Measurements from ENCODE around the gene AMH.
A peak's percentile ranks its signal among the peaks of the same experiment; 100 is the strongest.

The AMH gene

DNA sequence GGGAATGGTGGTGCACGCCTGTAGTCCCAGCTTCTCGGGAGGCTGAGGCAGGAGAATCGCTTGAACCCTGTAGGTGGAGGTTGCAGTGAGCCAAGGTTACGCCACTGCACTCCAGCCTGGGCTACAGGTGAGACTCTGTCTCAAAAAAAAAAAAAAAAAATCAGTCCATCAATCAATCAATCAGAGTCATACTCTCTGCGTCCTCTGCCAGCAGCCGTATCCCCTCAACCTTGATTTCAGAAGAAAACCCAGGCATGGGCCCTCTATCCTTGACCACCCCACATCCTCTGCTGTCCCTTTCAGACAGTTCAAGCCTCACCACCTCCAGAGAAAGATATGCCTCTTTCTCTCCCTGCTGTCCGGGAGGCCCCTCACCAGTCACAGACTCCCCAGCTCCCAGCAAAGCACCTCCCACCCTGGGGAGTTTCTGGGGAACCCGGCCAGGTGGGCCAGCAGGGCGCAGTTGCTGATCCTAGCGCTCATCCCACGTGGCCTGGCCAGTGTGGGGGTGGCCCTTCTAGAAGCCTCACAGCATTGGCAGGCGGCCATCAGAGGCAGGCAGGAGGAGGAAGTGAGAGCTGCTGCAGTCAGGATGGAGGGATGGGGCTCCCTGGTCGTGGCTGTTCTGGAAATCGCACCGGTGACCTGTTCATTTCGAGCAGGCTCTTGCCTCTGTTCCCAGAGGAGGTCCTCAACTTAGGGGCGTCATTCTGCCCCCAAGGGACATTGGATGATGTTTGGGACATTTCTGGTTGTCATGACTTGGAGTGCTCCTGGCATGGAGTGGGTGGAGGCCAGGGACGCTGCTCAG lies 17.3 kb downstream of the AMH start:
- Histone ChIP-seq H2AFZ (ENCODE audit: low read depth, low read length) (peak overlapping the region; percentile 49), H3K4ac (ENCODE audit: low read depth in 1 of 2, low read length in 2 of 2) (peak overlapping the region; percentile 40 to 61), H3K36me3 (ENCODE audit: control insufficient read depth in 1 of 2, insufficient read depth in 2 of 2, low read depth in 1 of 2, low read length in 2 of 2) (peaks cover 0 to 6% of the 10 kb centered on the region in 2 experiments), H2BK5ac (ENCODE audit: low read depth, low read length, poor library complexity, severe bottlenecking) (no peak overlapping the region), H3K14ac (ENCODE audit: low read length in 2 of 2) (no peak overlapping the region), H2BK120ac (ENCODE audit: low read depth, low read length) (no peak overlapping the region), H3K9ac (ENCODE audit: low read length) (peak overlapping the region; percentile 57), H3K23ac (ENCODE audit: low read length in 2 of 2) (no peak overlapping the region), H3K4me2 (ENCODE audit: low read length, poor library complexity, severe bottlenecking) (no peak overlapping the region), H3K27me3 (ENCODE audit: control insufficient read depth in 1 of 2, insufficient read depth in 1 of 2, low read length in 2 of 2) (no peaks in the 10 kb centered on the region), H3K79me1 (replicated peaks; ENCODE audit: low read length, poor library complexity, severe bottlenecking) (peaks cover 5% of the 10 kb centered on the region), H3K9me3 (ENCODE audit: control insufficient read depth, low read length) (no peaks in the 10 kb centered on the region), H3K18ac (ENCODE audit: low read depth in 1 of 2, low read length in 2 of 2) (peak overlapping the region in 1 of 2 experiments; percentile 28), H2BK15ac (ENCODE audit: low read depth, poor library complexity, severe bottlenecking) (no peak overlapping the region), H2BK12ac (ENCODE audit: low read length in 2 of 2) (peak overlapping the region in 1 of 2 experiments; percentile 1), H2AK5ac (ENCODE audit: low read length, severe bottlenecking) (peak overlapping the region; percentile 26), H3K27ac (ENCODE audit: low read length, poor library complexity, severe bottlenecking) (no peak overlapping the region), H4K8ac (ENCODE audit: low read length) (peak overlapping the region; percentile 93), H4K91ac (ENCODE audit: low read length) (peak overlapping the region; percentile 74), H3K4me3 (ENCODE audit: insufficient read depth in 1 of 2, low read depth in 1 of 2, low read length in 2 of 2) (peak overlapping the region in 1 of 2 experiments; percentile 40), H3K4me1 (ENCODE audit: control insufficient read depth, insufficient read depth, low read depth, low read length) (peaks cover 15% of the 10 kb centered on the region)
- peak; percentile 52 for DNase-seq
- WGBS, result 78% methylated on average over 17 of the region's 18 CpGs

DNA sequence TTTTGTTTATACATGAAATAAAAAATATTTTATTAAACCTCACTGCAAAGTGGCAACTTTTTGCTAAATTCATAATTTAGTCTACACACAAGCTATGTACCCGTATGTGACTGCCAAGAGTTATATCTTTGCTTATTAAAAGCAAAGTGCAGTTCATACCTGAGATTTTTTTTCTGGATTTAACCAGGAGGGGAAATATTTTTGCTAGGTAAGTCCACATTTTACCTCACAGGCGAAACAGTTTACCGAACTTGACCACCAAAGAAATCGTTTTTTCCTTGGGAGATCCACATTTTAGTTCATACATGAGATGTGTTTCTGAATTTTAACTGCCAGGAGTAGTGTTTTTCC lies 19.3 kb downstream of the AMH start:
- Histone ChIP-seq H3K27ac (ENCODE audit: low read length, poor library complexity, severe bottlenecking) (no peak overlapping the region), H2BK12ac (ENCODE audit: low read length in 2 of 2) (no peak overlapping the region), H4K91ac (ENCODE audit: low read length) (no peak overlapping the region), H2AK5ac (ENCODE audit: low read length, severe bottlenecking) (no peak overlapping the region), H2AFZ (ENCODE audit: low read depth, low read length) (no peak overlapping the region), H2BK15ac (ENCODE audit: low read depth, poor library complexity, severe bottlenecking) (no peak overlapping the region), H3K27me3 (ENCODE audit: control insufficient read depth in 1 of 2, insufficient read depth in 1 of 2, low read length in 2 of 2) (no peaks in the 10 kb centered on the region), H3K9me3 (ENCODE audit: control insufficient read depth, low read length) (no peaks in the 10 kb centered on the region), H3K14ac (ENCODE audit: low read length in 2 of 2) (no peak overlapping the region), H3K4me1 (ENCODE audit: control insufficient read depth, insufficient read depth, low read depth, low read length) (peaks cover 31% of the 10 kb centered on the region), H4K8ac (ENCODE audit: low read length) (no peak overlapping the region), H3K36me3 (ENCODE audit: control insufficient read depth in 1 of 2, insufficient read depth in 2 of 2, low read depth in 1 of 2, low read length in 2 of 2) (peaks cover 17 to 24% of the 10 kb centered on the region in 2 experiments), H3K4me3 (ENCODE audit: insufficient read depth in 1 of 2, low read depth in 1 of 2, low read length in 2 of 2) (peak overlapping the region in 1 of 2 experiments; percentile 80), H3K4ac (ENCODE audit: low read depth in 1 of 2, low read length in 2 of 2) (no peak overlapping the region), H2BK5ac (ENCODE audit: low read depth, low read length, poor library complexity, severe bottlenecking) (no peak overlapping the region), H3K79me1 (replicated peaks; ENCODE audit: low read length, poor library complexity, severe bottlenecking) (peaks cover 5% of the 10 kb centered on the region), H3K4me2 (ENCODE audit: low read length, poor library complexity, severe bottlenecking) (no peak overlapping the region), H3K23ac (ENCODE audit: low read length in 2 of 2) (no peak overlapping the region), H3K18ac (ENCODE audit: low read depth in 1 of 2, low read length in 2 of 2) (no peak overlapping the region), H2BK120ac (ENCODE audit: low read depth, low read length) (no peak overlapping the region), H3K9ac (ENCODE audit: low read length) (peak overlapping the region; percentile 80)
- 100% methylated on average over 3 of the region's 4 CpGs for WGBS
- DNase-seq, result no peak

DNA sequence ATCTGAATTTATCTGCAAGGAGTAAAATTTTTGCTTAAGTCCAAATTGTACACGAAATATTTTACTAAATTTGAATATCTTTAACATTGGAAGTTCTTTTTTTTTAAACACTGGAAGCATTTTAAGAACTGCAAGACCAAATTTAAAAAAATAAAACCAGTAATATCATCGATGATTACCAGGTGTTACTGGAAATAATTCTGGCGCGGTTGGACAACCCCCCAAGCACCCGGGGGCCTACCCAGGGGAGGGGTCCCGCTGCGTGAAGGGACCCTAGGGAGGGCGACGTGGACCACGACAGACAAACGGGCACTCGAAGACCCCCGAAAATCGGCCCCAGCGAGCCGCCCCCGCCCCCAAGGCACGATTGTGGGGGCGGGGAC lies 19.7 kb downstream of the AMH start:
- Histone ChIP-seq H3K18ac (ENCODE audit: low read depth in 1 of 2, low read length in 2 of 2) (peak overlapping the region; percentile 14 to 88), H3K27ac (ENCODE audit: low read length, poor library complexity, severe bottlenecking) (peak overlapping the region; percentile 51), H2AFZ (ENCODE audit: low read depth, low read length) (no peak overlapping the region), H2AK5ac (ENCODE audit: low read length, severe bottlenecking) (no peak overlapping the region), H3K4me1 (ENCODE audit: control insufficient read depth, insufficient read depth, low read depth, low read length) (peaks cover 34% of the 10 kb centered on the region), H4K8ac (ENCODE audit: low read length) (peak overlapping the region; percentile 70), H3K27me3 (ENCODE audit: control insufficient read depth in 1 of 2, insufficient read depth in 1 of 2, low read length in 2 of 2) (no peaks in the 10 kb centered on the region), H3K4ac (ENCODE audit: low read depth in 1 of 2, low read length in 2 of 2) (peak overlapping the region; percentile 46 to 97), H3K36me3 (ENCODE audit: control insufficient read depth in 1 of 2, insufficient read depth in 2 of 2, low read depth in 1 of 2, low read length in 2 of 2) (peaks cover 18 to 28% of the 10 kb centered on the region in 2 experiments), H3K9ac (ENCODE audit: low read length) (peak overlapping the region; percentile 80), H2BK15ac (ENCODE audit: low read depth, poor library complexity, severe bottlenecking) (no peak overlapping the region), H3K14ac (ENCODE audit: low read length in 2 of 2) (no peak overlapping the region), H2BK5ac (ENCODE audit: low read depth, low read length, poor library complexity, severe bottlenecking) (no peak overlapping the region), H3K23ac (ENCODE audit: low read length in 2 of 2) (no peak overlapping the region), H3K79me1 (replicated peaks; ENCODE audit: low read length, poor library complexity, severe bottlenecking) (peaks cover 5% of the 10 kb centered on the region), H3K4me2 (ENCODE audit: low read length, poor library complexity, severe bottlenecking) (peak overlapping the region; percentile 72), H4K91ac (ENCODE audit: low read length) (no peak overlapping the region), H3K4me3 (ENCODE audit: insufficient read depth in 1 of 2, low read depth in 1 of 2, low read length in 2 of 2) (peak overlapping the region; percentile 80 to 85), H2BK120ac (ENCODE audit: low read depth, low read length) (peak overlapping the region; percentile 77), H2BK12ac (ENCODE audit: low read length in 2 of 2) (no peak overlapping the region), H3K9me3 (ENCODE audit: control insufficient read depth, low read length) (no peaks in the 10 kb centered on the region)
- WGBS, result 8% methylated on average over 13 of the region's 19 CpGs
- no peak for DNase-seq

DNA sequence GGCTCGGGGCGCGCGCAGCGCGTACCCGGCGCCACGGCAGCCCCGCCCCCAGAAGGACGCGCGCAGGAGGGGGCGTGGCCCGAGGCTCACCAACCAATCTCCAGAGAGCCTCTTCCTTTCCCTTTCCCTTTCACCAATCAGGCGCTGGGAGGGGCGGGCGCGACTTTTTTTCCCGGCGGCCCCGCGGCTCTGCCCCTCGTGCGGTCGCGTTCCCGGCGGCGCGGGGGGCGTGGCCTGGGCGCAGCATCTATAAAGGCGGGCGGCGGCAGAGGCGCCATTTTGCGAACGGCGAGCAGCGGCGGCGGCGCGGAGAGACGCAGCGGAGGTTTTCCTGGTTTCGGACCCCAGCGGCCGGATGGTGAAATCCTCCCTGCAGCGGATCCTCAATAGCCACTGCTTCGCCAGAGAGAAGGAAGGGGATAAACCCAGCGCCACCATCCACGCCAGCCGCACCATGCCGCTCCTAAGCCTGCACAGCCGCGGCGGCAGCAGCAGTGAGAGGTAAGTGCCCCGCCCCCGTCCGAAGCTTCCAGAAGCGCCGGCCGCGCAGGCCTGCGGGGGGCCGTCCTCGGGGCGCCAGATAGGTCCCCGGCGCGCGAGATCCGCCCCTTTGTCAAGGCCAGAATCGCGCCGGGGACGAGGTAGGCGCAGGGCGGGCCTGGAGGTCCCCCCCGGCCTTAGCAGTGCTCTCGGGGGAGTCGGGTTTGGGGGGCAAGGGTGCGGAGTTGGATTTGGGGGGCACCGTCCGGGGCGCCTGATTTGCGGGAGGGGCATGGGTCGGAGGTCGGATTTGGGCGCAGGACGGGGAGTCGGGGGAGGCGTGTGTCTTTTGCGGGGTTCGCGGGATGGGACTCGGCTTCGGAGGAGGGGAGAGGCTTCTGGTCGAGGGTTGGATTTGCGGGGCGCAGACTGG lies 20.4 kb downstream of the AMH start:
- peak; percentile 96 for DNase-seq
- Histone ChIP-seq H3K4me2 (ENCODE audit: low read length, poor library complexity, severe bottlenecking) (peak overlapping the region; percentile 63), H3K4me1 (ENCODE audit: control insufficient read depth, insufficient read depth, low read depth, low read length) (peaks cover 40% of the 10 kb centered on the region), H4K8ac (ENCODE audit: low read length) (no peak overlapping the region), H2BK15ac (ENCODE audit: low read depth, poor library complexity, severe bottlenecking) (no peak overlapping the region), H2AK5ac (ENCODE audit: low read length, severe bottlenecking) (no peak overlapping the region), H4K91ac (ENCODE audit: low read length) (peak overlapping the region; percentile 70), H2BK12ac (ENCODE audit: low read length in 2 of 2) (peak overlapping the region in 1 of 2 experiments; percentile 68), H3K36me3 (ENCODE audit: control insufficient read depth in 1 of 2, insufficient read depth in 2 of 2, low read depth in 1 of 2, low read length in 2 of 2) (peaks cover 24 to 35% of the 10 kb centered on the region in 2 experiments), H3K18ac (ENCODE audit: low read depth in 1 of 2, low read length in 2 of 2) (peak overlapping the region; percentile 85 to 94), H3K27me3 (ENCODE audit: control insufficient read depth in 1 of 2, insufficient read depth in 1 of 2, low read length in 2 of 2) (no peaks in the 10 kb centered on the region), H3K9ac (ENCODE audit: low read length) (peak overlapping the region; percentile 96), H2AFZ (ENCODE audit: low read depth, low read length) (no peak overlapping the region), H3K23ac (ENCODE audit: low read length in 2 of 2) (peak overlapping the region in 1 of 2 experiments; percentile 100), H3K79me1 (replicated peaks; ENCODE audit: low read length, poor library complexity, severe bottlenecking) (peaks cover 5% of the 10 kb centered on the region), H3K4me3 (ENCODE audit: insufficient read depth in 1 of 2, low read depth in 1 of 2, low read length in 2 of 2) (peak overlapping the region; percentile 92 to 95), H3K4ac (ENCODE audit: low read depth in 1 of 2, low read length in 2 of 2) (peak overlapping the region; percentile 35 to 92), H3K14ac (ENCODE audit: low read length in 2 of 2) (peak overlapping the region; percentile 97), H3K27ac (ENCODE audit: low read length, poor library complexity, severe bottlenecking) (peak overlapping the region; percentile 67), H2BK5ac (ENCODE audit: low read depth, low read length, poor library complexity, severe bottlenecking) (peak overlapping the region; percentile 80), H3K9me3 (ENCODE audit: control insufficient read depth, low read length) (no peaks in the 10 kb centered on the region), H2BK120ac (ENCODE audit: low read depth, low read length) (peak overlapping the region; percentile 71)
- WGBS, result under 1% methylated on average over 87 of the region's 103 CpGs

Measured in mesenchymal stem cell (in vitro differentiated cells and primary cell).